ENCODE measurements around the gene SLAMF6. TPM values are rescaled to one million over a fixed set of nuclear protein-coding genes. Genes with fewer than 3 reads are reported as not detected.
"Not testable (repeated sequence)": the region's sequence is repeated elsewhere in the genome, so short reads cannot be mapped to it uniquely, and the experiment has no call there.

The SLAMF6 gene
- total RNA-seq (2014; rRNA removed; shearing (Covaris generic)): not detected in 2 replicates
- polyA plus RNA-seq (2015; cell fraction: cytosol; rRNA removed): not detected in 2 replicates
- polyA plus RNA-seq (2015; cell fraction: nucleus; rRNA removed): not detected in 2 replicates

GRCh38 chr1:160522622-160523345, at the start of gene SLAMF6:
SLAMF6 (minus strand) TSS chr1:160523255; CDS start chr1:160523192, 63 bp downstream.
- no peak for DNase-seq (ENCODE audit: low read depth)

- DNase-seq (ENCODE audit: low read depth): no peak
Measured at GRCh38 chr1:160570840-160571239, 47.8 kb upstream of the SLAMF6 start.

DNA sequence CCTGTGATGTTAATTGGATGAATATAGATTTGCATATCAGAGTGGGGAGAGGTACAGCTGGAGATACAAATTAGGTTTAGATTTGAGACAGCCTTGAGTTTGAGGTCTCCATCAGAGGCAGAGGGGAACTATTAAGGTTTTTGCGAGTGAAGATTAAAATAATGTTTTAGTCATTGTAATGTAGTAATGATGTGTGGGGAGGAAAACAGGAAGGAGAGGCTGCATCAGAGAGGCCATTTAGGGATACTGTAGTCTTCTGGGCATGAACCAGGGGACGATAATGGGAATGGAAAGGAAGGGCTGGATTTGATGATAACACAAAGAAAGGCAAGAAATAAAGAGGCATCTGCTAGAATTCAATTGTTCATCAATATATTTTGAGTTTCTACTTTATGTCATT, 46.8 kb upstream of the SLAMF6 start:
- no peak for DNase-seq (ENCODE audit: low read depth)

GRCh38 chr1:160567858-160568682, 45.0 kb upstream of the SLAMF6 start:
- peak; percentile 42 for DNase-seq (ENCODE audit: low read depth)

GRCh38 chr1:160567341-160567740, 44.3 kb upstream of the SLAMF6 start:
- DNase-seq (ENCODE audit: low read depth): no peak

GRCh38 chr1:160565564-160565963, 42.5 kb upstream of the SLAMF6 start:
- DNase-seq (ENCODE audit: low read depth): no peak

- not testable (repeated sequence) for DNase-seq (ENCODE audit: low read depth)
Measured at GRCh38 chr1:160563230-160563629, 40.2 kb upstream of the SLAMF6 start.

DNA sequence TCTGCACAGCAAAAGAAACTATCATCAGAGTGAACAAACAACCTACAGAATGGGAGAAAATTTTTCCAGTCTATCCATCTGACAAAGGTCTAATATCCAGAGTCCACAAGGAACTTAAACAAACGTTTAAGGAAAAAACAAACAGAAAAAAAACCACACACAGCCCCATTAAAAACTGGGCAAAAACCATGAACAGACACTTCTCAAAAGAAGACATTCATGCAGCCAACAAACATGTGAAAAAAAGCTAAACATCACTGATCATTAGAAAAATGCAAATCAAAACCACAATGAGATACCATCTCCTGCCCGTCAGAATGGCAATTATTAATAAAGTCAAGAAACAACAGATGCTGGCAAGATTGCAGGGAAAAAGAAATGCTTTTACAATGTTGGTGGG, 39.7 kb upstream of the SLAMF6 start:
- not testable (repeated sequence) for DNase-seq (ENCODE audit: low read depth)

GRCh38 chr1:160560806-160561205, 37.8 kb upstream of the SLAMF6 start:
- no peak for DNase-seq (ENCODE audit: low read depth)

DNA sequence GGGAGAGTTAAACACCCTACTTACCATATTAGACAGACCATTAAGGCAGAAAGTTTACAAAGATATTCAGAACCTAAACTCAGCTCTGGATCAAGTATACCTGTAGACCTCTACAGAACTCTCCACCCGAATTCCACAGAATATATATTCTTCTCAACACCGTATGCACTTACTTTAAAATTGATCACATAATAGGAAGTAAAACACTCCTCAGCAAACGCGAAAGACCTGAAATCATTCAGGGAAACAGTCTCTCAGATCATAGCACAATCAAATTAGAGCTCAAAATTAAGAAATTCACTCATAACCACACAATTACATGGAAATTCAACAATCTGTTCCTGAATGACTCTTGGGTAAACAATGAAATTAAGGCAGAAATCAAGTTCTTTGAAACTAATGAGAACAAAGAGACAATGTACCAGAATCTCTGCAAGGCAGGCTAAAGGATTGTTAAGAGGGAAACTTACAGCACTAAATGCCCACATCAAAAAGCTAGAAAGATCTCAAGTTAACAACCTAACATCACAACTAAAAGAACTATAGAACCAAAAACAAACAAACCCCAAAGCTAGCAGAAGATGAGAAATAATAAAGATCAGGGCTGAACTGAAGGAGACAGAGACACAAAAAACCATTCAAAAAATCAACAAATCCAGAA, 37.1 kb upstream of the SLAMF6 start:
- DNase-seq (ENCODE audit: low read depth): no peak

GRCh38 chr1:160559437-160559836, 36.4 kb upstream of the SLAMF6 start:
- not testable (repeated sequence) for DNase-seq (ENCODE audit: low read depth)

- no peak for DNase-seq (ENCODE audit: low read depth)
Measured at GRCh38 chr1:160558660-160559380, 35.8 kb upstream of the SLAMF6 start.

DNA sequence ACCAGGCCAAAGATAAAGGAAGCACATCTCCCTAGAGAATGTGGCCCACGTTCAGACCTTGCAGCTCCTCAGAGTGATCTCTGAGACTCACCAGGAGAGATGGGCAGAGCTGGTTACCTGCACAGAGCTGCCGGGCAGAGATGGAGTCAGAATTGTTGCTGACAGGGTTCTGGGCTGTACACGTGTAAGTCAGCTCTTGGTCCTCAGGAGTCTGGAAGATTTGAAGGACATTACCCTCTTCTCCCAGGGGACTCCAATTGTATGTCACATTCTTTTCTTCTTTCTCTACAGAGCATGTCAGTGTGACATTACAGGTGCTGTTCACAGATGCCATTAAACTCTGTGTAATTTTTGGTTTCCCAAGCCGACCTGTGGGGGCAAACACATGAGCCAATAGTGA, 30.7 kb upstream of the SLAMF6 start:
- no peak for DNase-seq (ENCODE audit: low read depth)

DNA sequence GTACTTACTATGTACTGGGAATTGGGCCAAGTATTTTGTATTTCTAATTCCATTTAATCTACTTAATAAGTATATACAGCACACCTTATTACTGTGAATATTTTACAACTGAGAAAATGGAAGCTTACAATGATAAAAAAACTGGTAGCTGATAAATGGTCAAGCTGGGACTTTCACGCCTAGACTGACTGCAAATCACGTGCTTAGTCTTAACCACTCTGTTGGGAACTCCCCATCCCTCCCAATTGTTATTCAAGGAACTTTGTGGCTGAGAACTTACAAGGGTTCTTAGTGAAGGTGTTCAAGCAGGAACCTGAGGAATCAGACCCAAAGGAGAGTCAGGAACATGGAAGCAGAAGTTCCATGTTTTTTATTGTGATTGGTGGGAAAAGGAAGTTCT, 29.4 kb upstream of the SLAMF6 start:
- DNase-seq (ENCODE audit: low read depth): no peak

- no peak for DNase-seq (ENCODE audit: low read depth)
Measured at GRCh38 chr1:160550572-160551034, 27.5 kb upstream of the SLAMF6 start.

DNA sequence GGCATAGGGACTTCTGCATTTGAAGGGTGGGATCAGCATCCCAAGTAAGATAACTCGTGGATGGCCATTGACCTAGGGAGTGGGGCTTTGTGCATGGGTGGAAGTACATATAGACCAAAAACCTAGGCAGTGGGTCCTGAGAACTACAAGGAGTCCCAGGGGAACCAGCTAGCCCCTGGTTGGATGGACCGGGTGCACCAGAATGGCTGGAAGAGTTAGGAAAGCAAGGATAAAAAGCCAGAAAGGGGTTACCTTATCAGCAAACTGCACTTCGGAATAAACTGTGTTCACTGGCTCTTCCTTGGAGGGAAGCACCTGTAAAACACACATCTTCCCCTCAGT, 26.6 kb upstream of the SLAMF6 start:
- no peak for DNase-seq (ENCODE audit: low read depth)

DNA sequence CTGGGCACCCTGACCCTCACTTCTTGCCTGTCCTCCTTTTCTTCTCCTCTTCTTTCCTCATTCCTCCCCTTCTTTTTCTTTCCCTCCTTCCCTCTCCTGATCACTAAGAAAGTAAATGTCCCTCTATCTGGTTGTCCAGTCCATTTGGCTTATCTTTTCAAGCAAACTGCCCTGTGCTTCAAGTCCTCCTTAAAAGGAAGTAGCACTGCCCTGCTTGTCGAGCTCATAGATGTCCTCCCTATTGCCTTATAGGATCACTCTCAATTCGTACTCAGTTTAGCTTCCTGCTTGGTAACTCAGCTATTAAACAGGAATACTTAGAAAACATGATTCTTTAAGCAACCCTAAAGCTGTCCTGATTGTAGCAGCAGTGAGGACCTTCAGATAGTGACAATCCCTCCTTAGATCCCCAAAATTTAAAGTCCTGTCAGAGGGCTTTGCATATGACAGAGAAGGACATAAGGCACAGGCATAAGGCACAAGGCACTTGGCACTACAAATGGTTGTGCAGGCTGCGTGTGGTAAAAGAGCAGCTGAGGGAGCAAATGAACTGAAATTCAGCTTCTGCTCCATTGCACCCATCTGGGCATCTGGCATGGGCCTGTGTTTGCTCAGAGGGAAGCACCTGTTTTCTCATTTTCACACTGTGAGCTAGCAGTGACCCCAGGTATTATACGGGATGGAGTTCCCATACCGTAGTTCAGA, 26.1 kb upstream of the SLAMF6 start:
- DNase-seq (ENCODE audit: low read depth): no peak

DNA sequence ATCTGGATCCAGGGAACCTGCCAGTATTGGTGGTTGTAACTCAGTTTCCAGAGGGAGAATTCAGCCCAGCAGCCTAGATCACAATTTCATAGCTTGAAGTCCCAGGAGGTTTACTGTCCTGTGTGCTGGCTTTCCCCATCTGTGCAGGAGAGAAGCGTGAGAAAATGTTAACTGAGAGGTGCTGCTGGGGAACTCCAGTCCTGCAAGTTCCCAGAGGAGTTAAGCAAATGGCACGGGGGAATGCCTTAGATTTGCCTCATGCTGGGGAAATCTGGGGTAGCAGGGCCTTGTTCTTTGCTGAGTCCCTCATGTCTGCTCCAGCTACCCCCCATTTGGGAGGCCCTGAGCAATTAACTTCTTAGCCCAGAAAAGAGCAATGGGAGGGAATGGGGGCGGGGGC, 25.1 kb upstream of the SLAMF6 start:
- DNase-seq (ENCODE audit: low read depth): no peak

DNA sequence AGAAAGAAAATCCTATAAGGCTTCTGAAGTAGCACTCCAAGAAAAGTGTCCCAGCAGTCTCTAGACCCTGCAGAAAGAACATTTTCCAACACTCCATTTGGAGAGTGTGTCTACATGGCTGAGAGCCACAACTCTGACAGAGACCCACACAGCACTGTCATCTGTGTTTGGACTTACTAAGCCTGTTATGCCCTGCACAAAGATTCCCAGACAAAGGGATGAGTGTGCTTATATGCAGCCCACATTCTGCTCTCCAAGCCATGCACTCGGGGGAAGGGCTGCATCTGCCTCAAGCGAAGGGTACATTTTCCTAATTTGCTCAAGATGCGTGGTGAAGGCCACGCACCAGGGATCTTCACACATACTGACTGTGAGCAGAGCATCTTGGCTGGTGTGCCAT, 24.4 kb upstream of the SLAMF6 start:
- no peak for DNase-seq (ENCODE audit: low read depth)

DNA sequence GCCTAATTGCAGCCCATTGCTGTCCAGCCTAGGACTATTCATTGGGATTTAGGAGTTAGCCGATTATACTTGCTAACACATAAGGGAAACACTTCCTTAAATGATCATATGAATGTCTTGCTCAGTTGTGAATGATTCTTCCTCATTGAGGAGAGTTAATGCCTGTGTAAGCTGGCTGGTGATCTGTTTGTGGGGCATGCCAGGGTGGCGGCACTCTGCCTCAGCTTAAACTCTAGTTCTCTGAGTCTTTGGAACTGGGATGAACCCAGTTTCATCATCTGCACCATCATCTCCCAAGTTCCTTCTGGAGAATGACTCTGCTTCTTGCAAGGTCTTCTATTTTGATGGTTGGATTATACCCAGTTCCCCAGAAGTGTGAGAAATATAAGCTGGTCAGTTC, 23.9 kb upstream of the SLAMF6 start:
- no peak for DNase-seq (ENCODE audit: low read depth)

GRCh38 chr1:160544647-160545046, 21.6 kb upstream of the SLAMF6 start:
- DNase-seq (ENCODE audit: low read depth): no peak

Measured in HT1080 (cell line).